GM19328 (cell line): ENCODE measurements around the gene IGF2BP3.
A peak's percentile ranks its signal among the peaks of the same experiment; 100 is the strongest.
"Not testable (repeated sequence)": the region's sequence is repeated elsewhere in the genome, so short reads cannot be mapped to it uniquely, and the experiment has no call there.

ENCODE experiments used
- ATAC-seq: cut with Tn5 transposase; IDR thresholded peaks from one replicate; pipeline ENCODE4 v1.9.1; 2021; ENCODE audit warnings: mild to moderate bottlenecking, moderate library complexity; ENCODE audit not compliant: unreplicated experiment

The IGF2BP3 gene

GRCh38 chr7:23470330-23471105 lies at the start of gene IGF2BP3:
Gene IGF2BP3, minus strand, starts transcription at chr7:23470491. Its CDS starts 381 bp downstream, at chr7:23470110.
- no peak for ATAC-seq

- no peak for ATAC-seq
These were observed 44.5 kb upstream of the IGF2BP3 start for GRCh38 chr7:23514755-23515154.

- not testable (repeated sequence) for ATAC-seq
These were observed 43.5 kb upstream of the IGF2BP3 start for GRCh38 chr7:23513746-23514145.

- ATAC-seq: no peak
These were observed 23.7 kb upstream of the IGF2BP3 start for GRCh38 chr7:23494009-23494408.

DNA sequence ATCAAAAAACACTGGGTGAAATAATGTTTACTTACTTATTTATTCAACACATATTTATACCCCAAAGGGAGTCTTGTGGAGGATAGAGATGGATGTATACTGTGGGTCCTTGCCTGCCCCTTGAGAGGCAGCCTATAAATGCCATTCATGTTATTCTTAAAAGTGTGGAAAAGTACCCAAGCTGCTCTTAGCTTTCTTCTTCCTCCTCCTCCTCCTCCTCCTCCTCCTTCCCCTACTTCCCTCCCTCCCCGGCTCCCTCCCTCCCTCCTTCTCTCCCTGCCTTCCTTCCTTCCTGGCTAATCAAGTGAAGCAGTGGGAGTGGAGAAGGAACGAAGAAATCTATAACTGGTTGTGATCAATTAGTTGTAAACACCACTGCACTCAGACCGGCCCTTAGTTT lies 21.2 kb upstream of the IGF2BP3 start:
- ATAC-seq: no peak

DNA sequence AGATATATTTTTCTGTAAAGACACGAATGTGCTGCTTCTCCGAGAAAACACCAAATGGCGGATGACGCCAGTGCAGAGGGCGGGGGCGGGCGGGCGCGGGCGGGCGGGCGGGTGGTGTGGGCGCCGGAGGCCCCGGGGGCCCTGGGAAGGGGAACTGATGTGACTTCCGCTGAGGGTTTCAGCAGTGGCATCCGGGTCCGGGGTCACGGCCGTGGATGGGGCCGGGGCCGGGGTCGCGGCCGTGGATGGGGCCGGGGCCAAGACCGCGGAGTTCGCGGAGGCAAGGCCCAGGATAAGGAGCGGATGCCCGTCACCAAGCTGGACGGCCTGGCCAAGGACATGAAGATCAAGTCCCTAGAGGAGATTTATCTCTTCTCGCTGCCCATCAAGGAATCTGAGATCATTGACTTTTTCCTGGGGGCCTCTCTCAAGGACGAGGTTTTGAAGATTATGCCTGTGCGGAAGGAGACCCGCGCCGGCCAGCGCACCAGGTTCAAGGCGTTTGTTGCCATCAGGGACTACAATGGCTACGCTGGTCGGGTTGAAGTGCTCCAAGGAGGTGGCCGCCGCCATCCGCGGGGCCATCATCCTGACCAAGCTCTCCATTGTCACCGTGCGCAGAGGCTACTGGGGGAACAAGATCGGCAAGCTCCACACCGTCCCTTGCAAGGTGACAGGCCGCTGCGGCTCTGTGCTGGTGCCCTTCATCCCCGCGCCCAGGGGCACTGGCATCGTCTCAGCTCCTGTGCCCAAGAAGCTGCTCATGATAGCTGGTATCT lies 20.3 kb upstream of the IGF2BP3 start:
- ATAC-seq: no peak

GRCh38 chr7:23488714-23489113 lies 18.4 kb upstream of the IGF2BP3 start:
- ATAC-seq: not testable (repeated sequence)

GRCh38 chr7:23487670-23488069 lies 17.4 kb upstream of the IGF2BP3 start:
- ATAC-seq: no peak

GRCh38 chr7:23486002-23486773 lies 15.9 kb upstream of the IGF2BP3 start:
- no peak for ATAC-seq

GRCh38 chr7:23482686-23483085 lies 12.4 kb upstream of the IGF2BP3 start:
- no peak for ATAC-seq

- ATAC-seq: no peak
These were observed 7.9 kb upstream of the IGF2BP3 start for GRCh38 chr7:23477962-23478866.

GRCh38 chr7:23477157-23477499 lies 6.8 kb upstream of the IGF2BP3 start:
- no peak for ATAC-seq

- ATAC-seq: no peak
These were observed 6.2 kb upstream of the IGF2BP3 start for GRCh38 chr7:23476286-23477156.

- no peak for ATAC-seq
These were observed 5.2 kb upstream of the IGF2BP3 start for GRCh38 chr7:23475576-23475839.

- ATAC-seq: no peak
These were observed 4.7 kb upstream of the IGF2BP3 start for GRCh38 chr7:23474829-23475575.

- ATAC-seq: peak; percentile 73
These were observed 4.0 kb upstream of the IGF2BP3 start for GRCh38 chr7:23474094-23474828.

DNA sequence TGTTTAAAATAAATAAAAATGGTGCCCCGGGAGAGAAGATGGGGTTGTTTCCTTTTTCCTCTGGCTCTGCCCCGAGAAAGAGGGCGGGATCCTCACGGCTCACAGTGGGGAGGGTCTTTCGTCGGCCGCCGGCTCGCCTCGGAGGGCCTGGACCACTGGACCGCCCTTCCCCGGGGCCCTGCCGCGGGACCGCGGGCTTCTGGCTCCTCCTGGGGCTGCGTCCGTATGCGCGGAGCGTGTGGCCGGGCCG lies 3.5 kb upstream of the IGF2BP3 start:
- ATAC-seq: peak; percentile 17

GRCh38 chr7:23472956-23473843 lies 2.9 kb upstream of the IGF2BP3 start:
- no peak for ATAC-seq
